Immature natural killer cell (primary cell): ENCODE measurements around the gene RAB3IL1. TPM values are rescaled to one million over a fixed set of nuclear protein-coding genes. Genes with fewer than 3 reads are reported as not detected.

Experiments used
- DNase-seq, 3 donors: peaks; one replicate each; pipeline ENCODE4 v3.0.0; 2022; ENCODE audit warnings: mixed read lengths in 1 of 3
- H3K27ac Mint-ChIP-seq, 6 donors: one replicate each; pipeline ENCODE4 v1.8.0; 2020; ENCODE audit warnings: mixed read lengths in 6 of 6, mild to moderate bottlenecking in 5 of 6, inconsistent platforms in 4 of 6, moderate library complexity in 3 of 6
- H3K27me3 Mint-ChIP-seq, 3 donors: one replicate each; pipeline ENCODE4 v1.8.0; 2020 to 2021; ENCODE audit warnings: low read depth in 3 of 3, mild to moderate bottlenecking in 3 of 3, mixed read lengths in 3 of 3, moderate library complexity in 3 of 3, inconsistent platforms in 1 of 3
- H3K36me3 Mint-ChIP-seq, 3 donors: one replicate each; pipeline ENCODE4 v1.8.0; 2020; ENCODE audit warnings: mixed read lengths in 3 of 3, inconsistent platforms in 2 of 3, mild to moderate bottlenecking in 2 of 3
- H3K4me1 Mint-ChIP-seq, 2 donors: one replicate each; pipeline ENCODE4 v1.8.0; 2020; ENCODE audit warnings: inconsistent platforms in 2 of 2, mild to moderate bottlenecking in 2 of 2, mixed read lengths in 2 of 2, moderate library complexity in 1 of 2
- H3K4me3 Mint-ChIP-seq, 5 donors: one replicate each; pipeline ENCODE4 v1.8.0; 2020; ENCODE audit warnings: mild to moderate bottlenecking in 5 of 5, mixed read lengths in 5 of 5, inconsistent platforms in 3 of 5, moderate library complexity in 3 of 5
- H3K9me3 Mint-ChIP-seq, 6 donors: one replicate each; pipeline ENCODE4 v1.8.0; 2020; ENCODE audit warnings: mild to moderate bottlenecking in 6 of 6, mixed read lengths in 6 of 6, inconsistent platforms in 4 of 6, moderate library complexity in 3 of 6
- polyA plus RNA-seq, 3 donors: library from polyadenylated mRNA; unstranded; fragments of 300-500 nt; fragmentation: Illumina TruSeq; gene quantifications; one replicate each; pipeline ENCODE4 v1.2.3, GENCODE V29; 2021

The RAB3IL1 gene
- polyA plus RNA-seq, 3 donors from 2014 or later, result not detected

- no peaks in the 10 kb centered on the region for H3K4me1 Mint-ChIP-seq
- DNase-seq, result no peak
- no peaks in the 10 kb centered on the region for H3K9me3 Mint-ChIP-seq
- no peak overlapping the region for H3K27ac Mint-ChIP-seq
- H3K4me3 Mint-ChIP-seq, result no peak overlapping the region
- H3K36me3 Mint-ChIP-seq, result peaks cover 0 to 29% (median 26%) of the 10 kb centered on the region in 3 donors
- peaks cover 0 to 2% (median 0%) of the 10 kb centered on the region in 3 donors for H3K27me3 Mint-ChIP-seq
Measured at GRCh38 chr11:61848631-61849030, 68.7 kb downstream of the RAB3IL1 start.

- DNase-seq, result no peak
- H3K4me1 Mint-ChIP-seq, result no peaks in the 10 kb centered on the region
Measured at GRCh38 chr11:61847914-61848581, 69.3 kb downstream of the RAB3IL1 start.

More at GRCh38 chr11:61847914-61848581, 69.3 kb downstream of the RAB3IL1 start:
- H3K27ac Mint-ChIP-seq, result peak overlapping the region in 1 of 6 donors; percentile 55
- H3K9me3 Mint-ChIP-seq, result no peaks in the 10 kb centered on the region
- H3K4me3 Mint-ChIP-seq, result no peak overlapping the region
- peaks cover 0 to 2% (median 0%) of the 10 kb centered on the region in 3 donors for H3K27me3 Mint-ChIP-seq
- peaks cover 0 to 26% (median 26%) of the 10 kb centered on the region in 3 donors for H3K36me3 Mint-ChIP-seq

Other genes starting within 250 kb of the RAB3IL1 start
- gene DAGLA, start 237.2 kb downstream of the RAB3IL1 start, polyA plus RNA-seq, result not detected
- 1 to 10 TPM in 1 of 3 donors, under 1 TPM in 1, not detected in 1; 0.43 to 2.4 TPM for gene MYRF, start 164.9 kb downstream of the RAB3IL1 start, polyA plus RNA-seq
- gene TMEM258, start 125.0 kb downstream of the RAB3IL1 start, polyA plus RNA-seq, result 100 to 1,000 TPM; 160 to 274 (median 225) TPM
- 10 to 100 TPM; 20.3 to 31.3 (median 24.6) TPM for gene FEN1, start 124.7 kb downstream of the RAB3IL1 start, polyA plus RNA-seq
- 10 to 100 TPM; 11.5 to 18.7 (median 17.7) TPM for gene FADS1, start 100.6 kb downstream of the RAB3IL1 start, polyA plus RNA-seq
- gene FADS2, start 89.3 kb downstream of the RAB3IL1 start, polyA plus RNA-seq, result 10 to 100 TPM; 21.9 to 28.7 (median 22.0) TPM
- 1 to 10 TPM; 3.2 to 6.2 (median 3.9) TPM for gene FADS3, start 26.0 kb downstream of the RAB3IL1 start, polyA plus RNA-seq
- 1 to 10 TPM in 2 of 3 donors, under 1 TPM in 1; 0.64 to 1.1 (median 1.0) TPM for gene BEST1, start 32.8 kb upstream of the RAB3IL1 start, polyA plus RNA-seq
- gene FTH1, start 50.1 kb upstream of the RAB3IL1 start, polyA plus RNA-seq, result 1,000 to 10,000 TPM; 1,906 to 2,262 (median 2,182) TPM
- 1 to 10 TPM; 1.9 to 3.1 (median 2.7) TPM for gene INCENP, start 206.4 kb upstream of the RAB3IL1 start, polyA plus RNA-seq